HG03095 (cell line): ENCODE measurements around the gene CRHBP.

Source experiments
- ATAC-seq: cut with Tn5 transposase; IDR thresholded peaks from one replicate; pipeline ENCODE4 v1.9.1; 2021; ENCODE audit warnings: moderate library complexity; ENCODE audit not compliant: unreplicated experiment

CRHBP gene

GRCh38 chr5:77015938-77016569 is 63.2 kb downstream of the CRHBP start:
- no peak for ATAC-seq

GRCh38 chr5:77016962-77017361 is 64.1 kb downstream of the CRHBP start:
- ATAC-seq, result no peak

- no peak for ATAC-seq
Measured at GRCh38 chr5:77017668-77018067, 64.8 kb downstream of the CRHBP start.
